GM12892 (cell line): ENCODE results near the gene LDHD.

Experiments
- POLR2A ChIP-seq: IDR thresholded peaks from 2 replicates; pipeline ENCODE4 v1.6.1; 2011; ENCODE audit warnings: low read depth, low read length, control low read depth
- POLR2AphosphoS5 ChIP-seq: IDR thresholded peaks from 2 replicates; pipeline ENCODE4 v1.6.1; 2011; ENCODE audit warnings: low read depth, low read length, control low read depth

DNA sequence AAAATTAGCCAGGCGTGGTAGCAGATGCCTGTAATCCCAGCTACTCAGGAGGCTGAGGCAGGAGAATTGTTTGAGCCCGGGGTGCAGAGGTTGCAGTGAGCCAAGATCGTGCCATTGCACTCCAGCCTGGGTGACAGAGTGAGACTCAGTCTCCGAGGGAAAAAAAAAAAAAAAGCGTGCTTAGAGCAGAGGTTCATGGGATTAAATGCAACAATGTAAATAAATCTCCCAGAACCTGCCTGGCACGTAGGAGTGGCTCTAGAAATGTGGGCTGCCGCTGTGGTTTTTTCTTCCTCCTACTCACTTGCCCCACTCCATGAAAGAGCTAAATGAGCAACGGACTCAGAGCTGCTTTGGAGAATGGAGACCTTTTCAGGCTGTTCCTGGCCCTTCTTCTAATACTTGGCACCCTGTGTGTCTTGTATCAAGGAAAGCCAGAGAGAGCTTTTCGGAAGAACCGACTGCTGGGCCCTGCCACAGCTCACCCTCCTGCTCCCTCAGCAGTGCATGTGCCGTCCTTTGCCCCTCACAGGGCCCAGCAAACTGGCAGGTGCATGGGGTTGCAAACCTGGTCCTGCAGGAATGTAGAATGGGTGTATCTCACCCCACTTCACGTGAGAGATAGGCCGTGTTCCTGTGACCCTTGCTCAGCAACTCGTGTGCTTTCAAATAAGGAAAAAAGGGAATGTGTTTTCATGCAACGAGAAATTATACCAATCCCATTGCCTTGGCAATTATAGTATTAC is 52.0 kb downstream of the LDHD start:
- TF ChIP-seq POLR2A (no peak), POLR2AphosphoS5 (no peak)
